Duodenal mucosa (tissue), 2 donors: Measurements from ENCODE around the gene PIP5K1B.

Experiments used
- H3K27ac ChIP-seq: one replicate; pipeline ENCODE4 v1.7.0; 2013; ENCODE audit warnings: low read depth, low read length
- H3K27me3 ChIP-seq, 2 donors: one replicate each; pipeline ENCODE4 v1.7.0; 2013; ENCODE audit warnings: low read length in 2 of 2, control low read depth in 1 of 2; ENCODE audit not compliant: insufficient read depth in 2 of 2, control insufficient read depth in 1 of 2
- H3K36me3 ChIP-seq, 2 donors: one replicate each; pipeline ENCODE4 v1.7.0; 2013; ENCODE audit warnings: low read length in 2 of 2, control low read depth in 1 of 2; ENCODE audit not compliant: insufficient read depth in 2 of 2, control insufficient read depth in 1 of 2
- H3K4me1 ChIP-seq, 2 donors: one replicate each; pipeline ENCODE4 v1.7.0; 2013; ENCODE audit warnings: low read length in 2 of 2, control low read depth in 1 of 2; ENCODE audit not compliant: insufficient read depth in 2 of 2, control insufficient read depth in 1 of 2
- H3K4me3 ChIP-seq, 2 donors: one replicate each; pipeline ENCODE4 v1.7.0; 2013; ENCODE audit warnings: low read length in 2 of 2, low read depth in 1 of 2
- H3K9ac ChIP-seq, 2 donors: one replicate each; pipeline ENCODE4 v1.7.0; 2013; ENCODE audit warnings: low read length in 2 of 2, low read depth in 1 of 2
- H3K9me3 ChIP-seq, 2 donors: one replicate each; pipeline ENCODE4 v1.7.0; 2013; ENCODE audit warnings: low read length in 2 of 2, control low read depth in 1 of 2; ENCODE audit not compliant: control insufficient read depth in 1 of 2

PIP5K1B gene

DNA sequence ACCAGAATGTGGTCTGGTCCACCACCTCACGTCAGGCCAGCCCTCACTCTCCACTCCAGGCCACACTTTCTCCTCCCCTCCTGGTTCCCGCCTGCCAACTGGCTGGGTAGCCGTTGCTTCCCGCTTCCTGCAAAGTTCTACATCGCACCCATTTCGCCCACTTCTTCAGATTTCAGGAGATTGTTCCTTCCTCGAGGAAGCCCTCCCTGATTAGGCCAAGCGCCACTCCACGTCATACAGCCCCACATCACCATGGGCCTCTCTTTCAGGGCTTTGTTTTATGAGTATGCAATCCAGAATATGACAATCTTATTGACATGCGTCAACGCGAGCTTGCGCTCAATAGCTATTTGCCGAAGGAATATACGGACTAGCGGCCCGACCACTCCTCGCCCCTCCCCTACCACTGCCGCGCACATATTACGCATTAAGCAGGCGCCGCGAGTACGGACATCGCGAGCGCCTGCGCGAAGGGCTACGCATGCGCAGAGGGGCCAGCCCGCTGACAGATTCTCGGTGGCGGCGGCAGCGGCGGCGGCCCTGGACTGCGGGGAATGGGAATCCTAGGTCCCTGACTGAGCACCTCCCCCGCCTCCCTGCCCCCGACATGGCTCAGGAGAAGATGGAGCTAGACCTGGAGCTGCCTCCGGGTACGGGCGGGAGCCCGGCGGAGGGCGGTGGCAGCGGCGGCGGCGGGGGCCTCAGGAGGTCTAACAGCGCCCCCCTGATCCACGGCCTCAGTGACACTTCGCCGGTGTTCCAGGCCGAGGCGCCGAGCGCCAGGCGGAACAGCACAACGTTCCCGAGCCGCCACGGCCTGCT lies 74.7 kb downstream of the PIP5K1B start:
- H3K36me3 ChIP-seq = no peaks in the 10 kb centered on the region
- H3K9me3 ChIP-seq = no peaks in the 10 kb centered on the region
- peak overlapping the region; percentile 80 to 95 for H3K4me3 ChIP-seq
- H3K9ac ChIP-seq = peak overlapping the region; percentile 88 to 93
- peak overlapping the region; percentile 84 for H3K27ac ChIP-seq
- peaks cover 49 to 54% of the 10 kb centered on the region in 2 donors for H3K4me1 ChIP-seq
- no peaks in the 10 kb centered on the region for H3K27me3 ChIP-seq

- no peaks in the 10 kb centered on the region for H3K27me3 ChIP-seq
- peak overlapping the region; percentile 84 for H3K27ac ChIP-seq
- H3K9me3 ChIP-seq = no peaks in the 10 kb centered on the region
- peaks cover 51 to 56% of the 10 kb centered on the region in 2 donors for H3K4me1 ChIP-seq
- H3K36me3 ChIP-seq = no peaks in the 10 kb centered on the region
- peak overlapping the region; percentile 80 to 95 for H3K4me3 ChIP-seq
- H3K9ac ChIP-seq = peak overlapping the region; percentile 88 to 93
These were observed 75.3 kb downstream of the PIP5K1B start for GRCh38 chr9:68780380-68780712.

DNA sequence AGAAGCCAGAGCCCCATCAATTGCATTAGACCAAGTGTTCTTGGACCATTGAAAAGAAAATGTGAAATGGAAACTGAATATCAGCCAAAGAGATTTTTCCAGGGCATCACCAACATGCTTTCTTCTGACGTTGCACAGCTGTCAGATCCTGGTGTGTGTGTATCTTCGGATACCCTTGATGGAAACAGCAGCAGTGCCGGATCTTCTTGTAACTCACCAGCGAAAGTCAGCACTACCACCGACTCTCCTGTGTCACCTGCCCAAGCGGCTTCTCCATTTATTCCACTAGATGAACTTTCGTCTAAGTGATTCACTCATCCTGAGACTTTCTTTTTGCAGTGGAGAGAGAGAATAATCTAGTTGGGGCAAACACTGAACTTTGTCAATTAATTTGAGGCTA lies 75.7 kb downstream of the PIP5K1B start:
- Histone ChIP-seq H3K4me1 (peaks cover 51 to 56% of the 10 kb centered on the region in 2 donors), H3K9me3 (no peaks in the 10 kb centered on the region)

GRCh38 chr9:68781928-68782327 lies 76.9 kb downstream of the PIP5K1B start:
- peaks cover 51 to 56% of the 10 kb centered on the region in 2 donors for H3K4me1 ChIP-seq
- peaks cover 0 to 3% of the 10 kb centered on the region in 2 donors for H3K36me3 ChIP-seq
- H3K27me3 ChIP-seq = no peaks in the 10 kb centered on the region
- no peaks in the 10 kb centered on the region for H3K9me3 ChIP-seq
- no peak overlapping the region for H3K27ac ChIP-seq
- H3K9ac ChIP-seq = no peak overlapping the region
- peak overlapping the region in 1 of 2 donors; percentile 22 for H3K4me3 ChIP-seq

More for the DNA sequence above, 75.7 kb downstream of the PIP5K1B start:
- H3K9ac ChIP-seq = peak overlapping the region; percentile 88 to 93
- H3K36me3 ChIP-seq = no peaks in the 10 kb centered on the region
- peak overlapping the region; percentile 84 for H3K27ac ChIP-seq
- H3K27me3 ChIP-seq = no peaks in the 10 kb centered on the region
- H3K4me3 ChIP-seq = peak overlapping the region; percentile 80 to 95

GRCh38 chr9:68782546-68782945 lies 77.5 kb downstream of the PIP5K1B start:
- peaks cover 51 to 52% of the 10 kb centered on the region in 2 donors for H3K4me1 ChIP-seq
- no peak overlapping the region for H3K9ac ChIP-seq
- no peaks in the 10 kb centered on the region for H3K9me3 ChIP-seq
- H3K27me3 ChIP-seq = no peaks in the 10 kb centered on the region
- peak overlapping the region; percentile 8 to 16 for H3K4me3 ChIP-seq
- peaks cover 0 to 3% of the 10 kb centered on the region in 2 donors for H3K36me3 ChIP-seq
- H3K27ac ChIP-seq = no peak overlapping the region

GRCh38 chr9:68785965-68786364 lies 80.9 kb downstream of the PIP5K1B start:
- H3K9ac ChIP-seq = no peak overlapping the region
- peaks cover 6 to 10% of the 10 kb centered on the region in 2 donors for H3K36me3 ChIP-seq
- no peak overlapping the region for H3K4me3 ChIP-seq
- no peaks in the 10 kb centered on the region for H3K27me3 ChIP-seq
- peaks cover 36 to 38% of the 10 kb centered on the region in 2 donors for H3K4me1 ChIP-seq
- H3K27ac ChIP-seq = no peak overlapping the region
- no peaks in the 10 kb centered on the region for H3K9me3 ChIP-seq

- Histone ChIP-seq H3K4me1 (peaks cover 8 to 13% of the 10 kb centered on the region in 2 donors), H3K27ac (no peak overlapping the region), H3K27me3 (no peaks in the 10 kb centered on the region), H3K9ac (no peak overlapping the region), H3K36me3 (peaks cover 6 to 10% of the 10 kb centered on the region in 2 donors), H3K9me3 (no peaks in the 10 kb centered on the region), H3K4me3 (no peak overlapping the region)
These were observed 86.1 kb downstream of the PIP5K1B start for GRCh38 chr9:68791169-68791568.

GRCh38 chr9:68793605-68794343 lies 88.7 kb downstream of the PIP5K1B start:
- Histone ChIP-seq H3K36me3 (peaks cover 2 to 6% of the 10 kb centered on the region in 2 donors), H3K4me1 (peaks cover 8 to 18% of the 10 kb centered on the region in 2 donors), H3K27ac (no peak overlapping the region), H3K27me3 (no peaks in the 10 kb centered on the region), H3K4me3 (no peak overlapping the region), H3K9me3 (no peaks in the 10 kb centered on the region), H3K9ac (no peak overlapping the region)

DNA sequence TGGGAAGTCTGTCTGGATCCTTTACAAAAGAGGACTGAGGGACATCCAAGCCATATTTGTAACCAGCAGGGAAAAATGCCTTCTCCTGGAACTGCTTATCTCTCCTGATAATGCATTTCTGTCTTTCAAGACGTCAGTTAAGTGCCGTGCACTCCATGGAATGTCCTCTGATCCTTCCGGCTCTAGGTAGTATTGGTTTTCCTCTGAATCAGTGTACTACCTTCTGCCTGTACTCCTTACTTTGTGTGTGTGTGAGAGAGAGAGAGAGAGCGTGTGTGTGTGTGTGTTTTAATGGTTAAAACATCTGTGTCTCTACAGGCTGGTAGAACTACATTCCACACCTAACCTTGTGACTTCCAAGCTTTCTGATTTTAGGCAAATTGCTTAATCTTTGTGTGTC lies 89.9 kb downstream of the PIP5K1B start:
- Histone ChIP-seq H3K9ac (no peak overlapping the region), H3K27me3 (no peaks in the 10 kb centered on the region), H3K4me3 (no peak overlapping the region), H3K4me1 (peaks cover 8 to 18% of the 10 kb centered on the region in 2 donors), H3K27ac (no peak overlapping the region), H3K36me3 (no peaks in the 10 kb centered on the region), H3K9me3 (no peaks in the 10 kb centered on the region)

DNA sequence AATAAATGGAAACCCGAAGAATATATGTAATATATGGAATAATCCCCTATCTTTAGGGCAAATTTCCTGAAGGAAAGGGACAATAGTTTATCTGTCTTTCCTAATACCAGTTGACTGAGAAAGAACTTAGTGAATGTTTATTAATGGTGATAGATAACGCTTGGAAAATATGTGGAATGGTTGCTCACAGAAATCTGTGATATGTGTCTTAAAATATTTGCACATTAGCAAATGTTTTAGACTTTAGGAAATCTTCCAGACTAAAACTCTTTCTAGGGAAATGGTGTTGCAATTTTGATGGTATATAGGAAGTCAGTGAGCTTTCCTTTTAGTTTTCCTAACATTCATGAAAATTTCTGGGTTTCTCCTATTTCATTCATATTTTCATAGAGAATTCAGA lies 90.4 kb downstream of the PIP5K1B start:
- Histone ChIP-seq H3K27ac (no peak overlapping the region), H3K4me3 (no peak overlapping the region), H3K36me3 (no peaks in the 10 kb centered on the region), H3K9me3 (no peaks in the 10 kb centered on the region), H3K4me1 (peaks cover 8 to 18% of the 10 kb centered on the region in 2 donors), H3K9ac (no peak overlapping the region), H3K27me3 (no peaks in the 10 kb centered on the region)
